Karpas-422 (cell line): ENCODE measurements around the gene LRRC4C. TPM values are rescaled to one million over a fixed set of nuclear protein-coding genes. Genes with fewer than 3 reads are reported as not detected.

Source experiments
- DNase-seq: peaks from one replicate; pipeline ENCODE4 v3.0.0-alpha.2; 2015
- H2AFZ ChIP-seq: fragments of 200-600 bp; sonication (generic); 2 replicates; pipeline ENCODE4 v1.6.1; 2014; ENCODE audit warnings: antibody characterized with exemption, low read length, mixed read lengths
- H3K27ac ChIP-seq: fragments of 200-600 bp; sonication (generic); 2 replicates; pipeline ENCODE4 v1.5.1; 2014; ENCODE audit warnings: mild to moderate bottlenecking, low read length, moderate library complexity
- H3K27me3 ChIP-seq: fragments of 200-600 bp; sonication (generic); 2 replicates; pipeline ENCODE4 v1.6.1; 2014; ENCODE audit warnings: low read length, mixed read lengths
- H3K36me3 ChIP-seq: fragments of 200-600 bp; sonication (generic); 2 replicates; pipeline ENCODE4 v1.6.1; 2014; ENCODE audit warnings: low read length, mixed read lengths; ENCODE audit not compliant: insufficient read depth
- H3K4me1 ChIP-seq: fragments of 200-600 bp; sonication (generic); 2 replicates; pipeline ENCODE4 v1.6.1; 2014; ENCODE audit warnings: mild to moderate bottlenecking, low read length, mixed read lengths
- H3K4me2 ChIP-seq: fragments of 200-600 bp; sonication (generic); 2 replicates; pipeline ENCODE4 v1.6.1; 2014; ENCODE audit warnings: low read length, low read depth, mild to moderate bottlenecking; ENCODE audit not compliant: poor library complexity, severe bottlenecking
- H3K4me3 ChIP-seq: fragments of 200-600 bp; sonication (generic); 2 replicates; pipeline ENCODE4 v1.5.1; 2014; ENCODE audit warnings: mild to moderate bottlenecking, antibody characterized with exemption, low read length, mixed read lengths
- H3K79me2 ChIP-seq: fragments of 200-600 bp; sonication (generic); 2 replicates; pipeline ENCODE4 v1.6.1; 2014; ENCODE audit warnings: mild to moderate bottlenecking, low read length, mixed read lengths
- H3K9ac ChIP-seq: fragments of 200-600 bp; sonication (generic); 2 replicates; pipeline ENCODE4 v1.6.0; 2014; ENCODE audit warnings: low read length
- H3K9me2 ChIP-seq: fragments of 200-600 bp; sonication (generic), shearing (Covaris generic); replicated peaks from 2 replicates; pipeline ENCODE4 v1.6.0; 2014; ENCODE audit warnings: mild to moderate bottlenecking, low read length, moderate library complexity; ENCODE audit not compliant: insufficient read depth
- H3K9me3 ChIP-seq: fragments of 300-700, 200-600 bp; sonication (generic); 2 replicates; pipeline ENCODE4 v1.6.1; 2014; ENCODE audit warnings: low read length, mixed read lengths
- H4K20me1 ChIP-seq: fragments of 200-600 bp; sonication (generic); 2 replicates; pipeline ENCODE4 v1.6.1; 2014; ENCODE audit warnings: mild to moderate bottlenecking, antibody characterized with exemption, low read length, low read depth; ENCODE audit not compliant: insufficient read depth
- total RNA-seq: library from RNA; depleted of rRNA; stranded (reverse); fragments of >200 nt; shearing (Covaris generic); gene quantifications from 2 replicates; pipeline ENCODE4 v1.2.3, GENCODE V29; 2014; ENCODE audit warnings: low replicate concordance

Gene LRRC4C
- total RNA-seq, 1 experiment from 2014 or later: not detected

DNA sequence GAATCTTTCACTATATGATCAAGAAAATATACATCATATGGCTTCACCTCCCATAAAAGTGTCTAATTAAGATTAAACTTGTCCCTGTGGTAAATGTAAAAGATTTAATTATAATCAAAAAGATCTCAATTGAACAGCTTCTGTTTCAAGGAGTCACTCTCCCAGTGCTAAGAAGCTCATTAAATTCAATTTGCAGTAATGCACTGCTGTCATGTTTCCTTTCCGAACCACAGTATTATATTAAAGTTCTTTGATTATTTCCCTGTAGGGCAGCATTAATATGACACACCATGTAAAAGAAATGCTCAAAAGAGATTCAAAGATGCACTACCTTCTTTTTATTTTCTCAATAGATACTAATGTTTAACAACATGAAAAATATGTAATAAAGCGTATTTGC is 758.4 kb downstream of the LRRC4C start:
- Histone ChIP-seq H3K79me2 (no peaks in the 10 kb centered on the region), H2AFZ (no peak overlapping the region), H3K27ac (no peak overlapping the region), H3K36me3 (no peaks in the 10 kb centered on the region), H4K20me1 (no peaks in the 10 kb centered on the region), H3K9me2 (no peaks in the 10 kb centered on the region), H3K9ac (no peak overlapping the region), H3K9me3 (peaks cover 3% of the 10 kb centered on the region), H3K4me2 (no peak overlapping the region), H3K27me3 (no peaks in the 10 kb centered on the region), H3K4me3 (no peak overlapping the region), H3K4me1 (no peaks in the 10 kb centered on the region)
- DNase-seq: no peak

DNA sequence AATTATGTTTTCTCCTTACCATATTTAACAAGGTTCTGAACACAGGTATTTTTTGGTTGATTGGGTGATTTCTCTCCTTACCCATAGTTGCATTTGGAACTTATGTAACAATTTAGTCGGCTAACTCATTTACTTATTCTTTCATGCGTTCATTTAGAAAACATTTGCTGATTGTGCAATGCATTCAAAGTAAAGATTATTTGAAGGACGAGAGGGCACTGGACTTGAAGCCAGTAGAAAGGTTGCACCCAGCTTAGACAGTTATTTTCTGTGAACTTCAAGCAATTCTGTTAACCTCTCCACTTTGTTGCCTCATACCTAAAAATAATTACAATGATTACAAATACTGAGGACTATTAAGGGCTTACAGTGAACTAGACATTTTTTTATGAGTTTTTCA is 769.6 kb downstream of the LRRC4C start:
- DNase-seq: no peak
- H4K20me1 ChIP-seq: no peaks in the 10 kb centered on the region
- H3K27ac ChIP-seq: no peak overlapping the region
- H2AFZ ChIP-seq: no peak overlapping the region
- no peak overlapping the region for H3K4me2 ChIP-seq
- no peak overlapping the region for H3K4me3 ChIP-seq
- H3K9me2 ChIP-seq: no peaks in the 10 kb centered on the region
- no peaks in the 10 kb centered on the region for H3K4me1 ChIP-seq
- no peaks in the 10 kb centered on the region for H3K79me2 ChIP-seq
- no peak overlapping the region for H3K9ac ChIP-seq
- no peaks in the 10 kb centered on the region for H3K27me3 ChIP-seq
- H3K36me3 ChIP-seq: no peaks in the 10 kb centered on the region
- H3K9me3 ChIP-seq: peaks cover 8% of the 10 kb centered on the region; the same call in 1 of the 2 replicates

DNA sequence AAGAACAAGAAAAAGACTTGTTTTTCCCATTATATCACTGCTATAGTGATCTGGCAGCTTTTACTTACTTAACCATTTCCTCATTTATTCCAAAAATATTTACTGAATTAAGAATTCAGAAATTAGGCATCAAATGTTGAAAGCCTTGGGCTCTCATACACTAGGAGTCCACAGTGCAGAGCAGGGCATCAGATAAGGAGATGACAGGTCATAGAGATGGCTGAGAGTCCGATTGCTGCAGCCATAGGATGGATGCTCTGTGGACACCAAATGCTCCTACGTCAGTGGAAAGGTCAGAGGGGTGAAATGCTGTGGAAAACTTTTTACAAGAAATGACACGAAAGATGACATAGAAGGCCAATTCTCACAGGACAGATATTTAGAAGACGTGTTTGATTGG is 771.1 kb downstream of the LRRC4C start:
- Histone ChIP-seq H3K36me3 (no peaks in the 10 kb centered on the region), H3K9ac (no peak overlapping the region), H2AFZ (no peak overlapping the region), H3K4me2 (no peak overlapping the region), H3K4me3 (no peak overlapping the region), H3K79me2 (no peaks in the 10 kb centered on the region), H3K27ac (no peak overlapping the region), H3K4me1 (no peaks in the 10 kb centered on the region), H4K20me1 (no peaks in the 10 kb centered on the region), H3K9me3 (peaks cover 11% of the 10 kb centered on the region; the same call in 1 of the 2 replicates), H3K27me3 (no peaks in the 10 kb centered on the region), H3K9me2 (no peaks in the 10 kb centered on the region)
- no peak for DNase-seq

- H3K9me2 ChIP-seq: no peaks in the 10 kb centered on the region
- no peaks in the 10 kb centered on the region for H3K79me2 ChIP-seq
- no peak overlapping the region for H3K27ac ChIP-seq
- H3K4me3 ChIP-seq: no peak overlapping the region
- no peak overlapping the region for H3K9ac ChIP-seq
- H2AFZ ChIP-seq: no peak overlapping the region
- no peaks in the 10 kb centered on the region for H3K27me3 ChIP-seq
- no peaks in the 10 kb centered on the region for H3K4me1 ChIP-seq
- no peak for DNase-seq
- H4K20me1 ChIP-seq: no peaks in the 10 kb centered on the region
- H3K4me2 ChIP-seq: no peak overlapping the region
- H3K36me3 ChIP-seq: no peaks in the 10 kb centered on the region
- H3K9me3 ChIP-seq: peaks cover 11% of the 10 kb centered on the region; the same call in 1 of the 2 replicates
Measured at GRCh38 chr11:40686765-40687164, 772.7 kb downstream of the LRRC4C start.

DNA sequence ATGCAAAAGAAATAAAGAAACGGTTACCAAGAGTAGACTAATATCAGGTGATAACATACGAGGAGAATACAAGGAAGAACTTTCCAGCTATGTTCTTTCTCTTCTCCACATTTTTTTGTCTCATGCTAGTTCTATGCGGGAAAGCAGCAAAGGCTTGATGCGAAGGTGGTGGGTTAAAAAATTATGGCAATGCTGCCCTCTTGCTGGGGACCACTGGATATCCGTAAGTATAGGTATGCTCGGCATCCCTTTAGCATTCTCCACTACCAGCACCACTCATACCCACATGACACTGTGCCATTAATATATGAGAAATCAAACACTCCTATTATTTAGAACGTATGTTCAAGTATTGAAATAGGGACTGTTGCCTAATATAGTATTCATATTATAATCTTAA is 776.4 kb downstream of the LRRC4C start:
- no peak for DNase-seq

DNA sequence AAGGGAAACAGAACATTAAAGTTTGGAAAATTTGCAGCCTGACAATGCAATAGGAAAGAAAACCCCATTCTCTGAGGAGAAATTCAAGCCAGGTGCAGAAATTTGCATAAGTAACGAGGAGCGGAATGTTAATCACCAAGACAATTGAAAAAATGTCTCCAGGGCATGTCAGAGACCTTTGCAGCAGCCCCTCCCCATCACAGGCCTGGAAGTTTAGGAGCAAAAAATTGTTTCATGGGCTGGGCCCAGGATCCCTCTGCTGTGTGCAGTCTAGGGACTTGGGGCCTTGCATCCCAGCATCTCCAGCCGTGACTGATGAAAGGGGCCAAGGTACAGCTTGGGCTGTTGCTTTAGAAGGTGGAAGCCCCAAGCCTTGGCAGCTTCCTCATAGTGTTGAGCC is 780.2 kb downstream of the LRRC4C start:
- peaks cover 24% of the 10 kb centered on the region for H3K9me3 ChIP-seq
- no peak overlapping the region for H3K4me3 ChIP-seq
- H3K9me2 ChIP-seq: no peaks in the 10 kb centered on the region
- no peak overlapping the region for H3K9ac ChIP-seq
- no peaks in the 10 kb centered on the region for H3K4me1 ChIP-seq
- H3K36me3 ChIP-seq: no peaks in the 10 kb centered on the region
- no peak overlapping the region for H2AFZ ChIP-seq
- H3K4me2 ChIP-seq: no peak overlapping the region
- no peak overlapping the region for H3K27ac ChIP-seq
- no peaks in the 10 kb centered on the region for H4K20me1 ChIP-seq
- no peaks in the 10 kb centered on the region for H3K27me3 ChIP-seq
- no peaks in the 10 kb centered on the region for H3K79me2 ChIP-seq
- no peak for DNase-seq

More for the DNA sequence above, 776.4 kb downstream of the LRRC4C start:
- Histone ChIP-seq H3K4me2 (no peak overlapping the region), H3K36me3 (no peaks in the 10 kb centered on the region), H3K27me3 (no peaks in the 10 kb centered on the region), H3K9me2 (no peaks in the 10 kb centered on the region), H3K79me2 (no peaks in the 10 kb centered on the region), H2AFZ (no peak overlapping the region), H3K9ac (no peak overlapping the region), H3K4me3 (no peak overlapping the region), H3K9me3 (peaks cover 22% of the 10 kb centered on the region), H3K27ac (no peak overlapping the region), H4K20me1 (no peaks in the 10 kb centered on the region), H3K4me1 (no peaks in the 10 kb centered on the region)

- H3K79me2 ChIP-seq: no peaks in the 10 kb centered on the region
- peaks cover 24% of the 10 kb centered on the region for H3K9me3 ChIP-seq
- no peaks in the 10 kb centered on the region for H3K36me3 ChIP-seq
- H3K4me2 ChIP-seq: no peak overlapping the region
- H3K4me1 ChIP-seq: no peaks in the 10 kb centered on the region
- H3K9ac ChIP-seq: no peak overlapping the region
- DNase-seq: no peak
- H2AFZ ChIP-seq: no peak overlapping the region
- H3K27me3 ChIP-seq: no peaks in the 10 kb centered on the region
- no peaks in the 10 kb centered on the region for H4K20me1 ChIP-seq
- no peak overlapping the region for H3K27ac ChIP-seq
- H3K4me3 ChIP-seq: no peak overlapping the region
- no peaks in the 10 kb centered on the region for H3K9me2 ChIP-seq
Measured at GRCh38 chr11:40647295-40647694, 812.2 kb downstream of the LRRC4C start.

- no peaks in the 10 kb centered on the region for H3K4me1 ChIP-seq
- no peak overlapping the region for H3K4me2 ChIP-seq
- no peak overlapping the region for H3K9ac ChIP-seq
- H3K9me3 ChIP-seq: peaks cover 21% of the 10 kb centered on the region
- no peak for DNase-seq
- no peak overlapping the region for H2AFZ ChIP-seq
- no peaks in the 10 kb centered on the region for H3K79me2 ChIP-seq
- H4K20me1 ChIP-seq: no peaks in the 10 kb centered on the region
- no peaks in the 10 kb centered on the region for H3K9me2 ChIP-seq
- no peaks in the 10 kb centered on the region for H3K27me3 ChIP-seq
- H3K27ac ChIP-seq: no peak overlapping the region
- H3K4me3 ChIP-seq: no peak overlapping the region
- H3K36me3 ChIP-seq: no peaks in the 10 kb centered on the region
Measured at GRCh38 chr11:40642284-40642683, 817.2 kb downstream of the LRRC4C start.

DNA sequence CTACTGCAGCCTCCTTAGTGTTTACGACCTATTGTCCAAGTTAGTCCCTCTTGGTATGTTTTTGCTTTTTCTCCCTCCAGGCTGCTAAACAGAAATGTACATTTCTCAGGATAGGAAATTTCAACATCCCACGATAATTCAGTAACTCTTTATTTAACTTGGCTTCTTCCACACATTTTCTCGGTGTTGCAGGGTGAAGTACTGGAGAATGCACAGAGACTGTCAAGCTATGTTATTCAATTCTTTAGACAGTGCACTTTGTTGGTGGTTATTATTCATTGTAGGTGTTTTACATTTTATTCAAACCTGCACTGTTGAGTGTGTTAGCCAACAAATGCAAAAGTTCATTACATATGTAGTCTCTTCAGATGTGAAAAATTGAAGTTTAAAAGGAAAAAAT is 839.8 kb downstream of the LRRC4C start:
- H3K27me3 ChIP-seq: no peaks in the 10 kb centered on the region
- H3K27ac ChIP-seq: no peak overlapping the region
- H3K9ac ChIP-seq: no peak overlapping the region
- H3K4me1 ChIP-seq: no peaks in the 10 kb centered on the region
- no peaks in the 10 kb centered on the region for H3K79me2 ChIP-seq
- no peak overlapping the region for H3K4me3 ChIP-seq
- no peaks in the 10 kb centered on the region for H3K36me3 ChIP-seq
- H3K9me3 ChIP-seq: peaks cover 13% of the 10 kb centered on the region
- no peak overlapping the region for H2AFZ ChIP-seq
- H4K20me1 ChIP-seq: no peaks in the 10 kb centered on the region
- no peaks in the 10 kb centered on the region for H3K9me2 ChIP-seq
- H3K4me2 ChIP-seq: no peak overlapping the region
- DNase-seq: no peak
